ENCODE data around the gene EPG5. TPM values are rescaled to one million over a fixed set of nuclear protein-coding genes. Genes with fewer than 3 reads are reported as not detected.

Gene EPG5
- polyA plus RNA-seq, 1 experiment: 37.8 TPM

- H3K4me3 ChIP-seq (ENCODE audit: low read depth, low read length): no peak overlapping the region
- TF ChIP-seq CTCF (IDR thresholded peaks at IDR 0.05; ENCODE audit: insufficient read depth, low read depth, low read length): no peak
- POLR2A ChIA-PET: no interaction called here
- no peaks in the 10 kb centered on the region for H3K27me3 ChIP-seq (ENCODE audit: control insufficient read depth, insufficient read depth, low read length)
- DNase-seq (ENCODE audit: low read depth): no peak
- H3K36me3 ChIP-seq (ENCODE audit: control insufficient read depth, insufficient read depth, low read length): peaks cover 10% of the 10 kb centered on the region
- CTCF ChIA-PET: interaction anchor here (0.7 to 1.6 kb wide), 2 partner anchors 15 to 56 kb away, joined by 3 to 5 read pairs; no protein-coding TSS in a partner anchor
Measured at GRCh38 chr18:45895339-45895738, 71.8 kb downstream of the EPG5 start.

GRCh38 chr18:45894818-45895217, 72.3 kb downstream of the EPG5 start:
- ChIA-PET POLR2A (no interaction called here), CTCF (interaction anchor here (0.7 to 1.6 kb wide), 2 partner anchors 14 to 55 kb away, joined by 3 to 5 read pairs; no protein-coding TSS in a partner anchor)
- DNase-seq (ENCODE audit: low read depth): no peak

GRCh38 chr18:45891806-45892205, 75.3 kb downstream of the EPG5 start:
- peaks cover 5% of the 10 kb centered on the region for H3K36me3 ChIP-seq (ENCODE audit: control insufficient read depth, insufficient read depth, low read length)
- ChIA-PET POLR2A (no interaction called here), CTCF (interaction anchor here (2.7 kb wide), 1 partner anchor 12 kb away, joined by 13 read pairs; no protein-coding TSS in a partner anchor)
- H3K27me3 ChIP-seq (ENCODE audit: control insufficient read depth, insufficient read depth, low read length): no peaks in the 10 kb centered on the region
- DNase-seq (ENCODE audit: low read depth): no peak
- TF ChIP-seq CTCF (IDR thresholded peaks at IDR 0.05; ENCODE audit: insufficient read depth, low read depth, low read length): no peak
- H3K4me3 ChIP-seq (ENCODE audit: low read depth, low read length): no peak overlapping the region

More at GRCh38 chr18:45894818-45895217, 72.3 kb downstream of the EPG5 start:
- Histone ChIP-seq H3K27me3 (ENCODE audit: control insufficient read depth, insufficient read depth, low read length) (no peaks in the 10 kb centered on the region), H3K4me3 (ENCODE audit: low read depth, low read length) (no peak overlapping the region), H3K36me3 (ENCODE audit: control insufficient read depth, insufficient read depth, low read length) (peaks cover 9% of the 10 kb centered on the region)
- TF ChIP-seq CTCF (IDR thresholded peaks at IDR 0.05; ENCODE audit: insufficient read depth, low read depth, low read length): no peak

GRCh38 chr18:45890606-45891005, 76.5 kb downstream of the EPG5 start:
- TF ChIP-seq CTCF (IDR thresholded peaks at IDR 0.05; ENCODE audit: insufficient read depth, low read depth, low read length): no peak
- POLR2A ChIA-PET: no interaction called here
- H3K4me3 ChIP-seq (ENCODE audit: low read depth, low read length): no peak overlapping the region
- CTCF ChIA-PET: interaction anchor here (1.0 to 2.7 kb wide), 2 partner anchors 10 to 182 kb away, joined by 3 to 13 read pairs; no protein-coding TSS in a partner anchor
- DNase-seq (ENCODE audit: low read depth): no peak
- peaks cover 5% of the 10 kb centered on the region for H3K36me3 ChIP-seq (ENCODE audit: control insufficient read depth, insufficient read depth, low read length)
- H3K27me3 ChIP-seq (ENCODE audit: control insufficient read depth, insufficient read depth, low read length): no peaks in the 10 kb centered on the region

GRCh38 chr18:45889419-45890064, 77.6 kb downstream of the EPG5 start:
- TF ChIP-seq CTCF (IDR thresholded peaks at IDR 0.05; ENCODE audit: insufficient read depth, low read depth, low read length): no peak
- Histone ChIP-seq H3K4me3 (ENCODE audit: low read depth, low read length) (no peak overlapping the region), H3K36me3 (ENCODE audit: control insufficient read depth, insufficient read depth, low read length) (peaks cover 4% of the 10 kb centered on the region), H3K27me3 (ENCODE audit: control insufficient read depth, insufficient read depth, low read length) (no peaks in the 10 kb centered on the region)
- DNase-seq (ENCODE audit: low read depth): no peak
- CTCF ChIA-PET: interaction anchor here (1.0 to 2.7 kb wide), 2 partner anchors 9 to 219 kb away, joined by 3 to 13 read pairs; no protein-coding TSS in a partner anchor
- POLR2A ChIA-PET: no interaction called here

All from BJ (cell line).